A549 (cell line): ENCODE data around the gene PUM1. TPM values are rescaled to one million over a fixed set of nuclear protein-coding genes. Genes with fewer than 3 reads are reported as not detected.

Source experiments
- ATAC-seq, 2 experiments: fragments of 200-7000 bp in 1 of 2; fragments of >200 bp in 1 of 2; cut with Nextera tagmentation in 1 of 2; cut with Tn5 transposase in 1 of 2; 3 replicates each; pipeline versions ENCODE4 v1.8.0 to v1.9.1; 2018 to 2020; ENCODE audit warnings: mild to moderate bottlenecking in 1 of 2, moderate library complexity in 1 of 2
- CTCF ChIA-PET: fragments of 300-600 bp; sonication (Branson Sonifier 250); formaldehyde crosslinking; extraction: SDS; loops from one replicate; lab custom pipeline; 2021; ENCODE audit warnings: antibody characterized with exemption, inconsistent platforms; lab: Yijun Ruan, JAX
- POLR2A ChIA-PET: fragments of 350-600 bp; formaldehyde crosslinking; extraction: SDS; loops from one replicate; lab custom pipeline; 2021; ENCODE audit warnings: antibody characterized with exemption, inconsistent platforms; lab: Yijun Ruan, JAX
- DNase-seq, 2 experiments: peaks; one replicate each; pipeline versions ENCODE4 v3.0.0 to v3.0.0-alpha.2; 2011 to 2016; ENCODE audit warnings: low read depth in 1 of 2, low spot score in 1 of 2
- FAIRE-seq: peaks from 2 replicates; lab custom pipeline; 2011; peaks lifted over from hg19 to GRCh38; lab: Jason Lieb, UNC
- H3K27ac ChIP-seq, 2 experiments: fragments of >200 bp; sonication (Bioruptor Twin); formaldehyde crosslinking; 3 replicates each; pipeline ENCODE4 v1.5.1; 2016 to 2017
- H3K4me1 ChIP-seq: fragments of >200 bp; sonication (Bioruptor Twin); formaldehyde crosslinking; 3 replicates; pipeline ENCODE4 v1.6.1; 2016
- H3K4me2 ChIP-seq: fragments of >200 bp; sonication (Bioruptor Twin); formaldehyde crosslinking; 3 replicates; pipeline ENCODE4 v1.6.1; 2016
- H3K4me3 ChIP-seq: fragments of >200 bp; sonication (Bioruptor Twin); formaldehyde crosslinking; 3 replicates; pipeline ENCODE4 v1.5.1; 2016
- H3K9me3 ChIP-seq: fragments of >200 bp; sonication (Bioruptor Twin); formaldehyde crosslinking; 3 replicates; pipeline ENCODE4 v1.6.1; 2016
- HOXB5 ChIP-seq: fragments of 250-450 bp; sonication (Bioruptor Pico); IDR thresholded peaks from 2 replicates; pipeline ENCODE4 v1.5.0; 2020; ENCODE audit warnings: mild to moderate bottlenecking, moderate library complexity
- JUN ChIP-seq, 2 experiments: fragments of >200 bp; sonication (Bioruptor Twin); formaldehyde crosslinking; IDR thresholded peaks; 2 replicates in 1 of 2; 3 replicates in 1 of 2; pipeline ENCODE4 v1.6.1; 2016 to 2017
- MAZ ChIP-seq: fragments of 150-350 bp; IDR thresholded peaks from 2 replicates; pipeline ENCODE4 v1.6.1; 2014; ENCODE audit warnings: antibody characterized with exemption, low read depth, low read length, borderline replicate concordance
- POLR2A ChIP-seq: IDR thresholded peaks from 2 replicates; pipeline ENCODE4 v1.6.1; 2012; ENCODE audit warnings: mild to moderate bottlenecking, low read length
- RFX5 ChIP-seq: fragments of 450-650 bp; IDR thresholded peaks from 2 replicates; pipeline ENCODE4 v1.7.1; 2014; ENCODE audit warnings: antibody characterized with exemption, mild to moderate bottlenecking, moderate library complexity
- TFCP2L1 ChIP-seq: fragments of 250-450 bp; sonication (Bioruptor Pico); IDR thresholded peaks from 2 replicates; pipeline ENCODE4 v1.5.0; 2021; ENCODE audit warnings: mild to moderate bottlenecking
- ZC3H11A ChIP-seq: fragments of 450-650 bp; IDR thresholded peaks from 2 replicates; pipeline ENCODE4 v1.6.1; 2014; ENCODE audit warnings: antibody characterized with exemption, mild to moderate bottlenecking
- WGBS: methylation state at CpG from one replicate; pipeline ENCODE4 v1.1.6; 2017; ENCODE audit errors: missing lambda C conversion rate; 5-methylcytosine and 5-hydroxymethylcytosine counted together
- polyA plus RNA-seq, 4 experiments: library from polyadenylated mRNA; depleted of rRNA in 3 of 4; stranded (reverse); fragments of >200 nt; fragmentation: RNase III in 1 of 4; extraction: RNeasy Plus Mini Kit Qiagen cat#74134 plus additional on column Dnase treatment in 1 of 4; gene quantifications; 2 replicates in 3 of 4; 3 replicates in 1 of 4; pipeline ENCODE4 v1.2.3, GENCODE V29; 2011 to 2017
- TF ChIP-seq, protein P1 (sequence below): fragments of 200-600 bp; sonication (generic); IDR thresholded peaks from 2 replicates; pipeline ENCODE4 v1.6.1; 2016; ENCODE audit warnings: antibody characterized with exemption, mild to moderate bottlenecking, moderate library complexity
- TF ChIP-seq, protein P2 (sequence below): fragments of 250-450 bp; sonication (Bioruptor Pico); IDR thresholded peaks from 2 replicates; pipeline ENCODE4 v1.5.0; 2021; ENCODE audit warnings: mild to moderate bottlenecking, moderate library complexity, borderline replicate concordance
- TF ChIP-seq, protein P3 (sequence below): IDR thresholded peaks from 2 replicates; pipeline ENCODE4 v1.6.1; 2012
- TF ChIP-seq, protein P4 (sequence below): IDR thresholded peaks from 2 replicates; pipeline ENCODE4 v1.6.1; 2012

PUM1 gene
- polyA plus RNA-seq, 2 of the 4 experiments (the other 2 are of a cell fraction) = 30.2 to 55.3 TPM

DNA sequence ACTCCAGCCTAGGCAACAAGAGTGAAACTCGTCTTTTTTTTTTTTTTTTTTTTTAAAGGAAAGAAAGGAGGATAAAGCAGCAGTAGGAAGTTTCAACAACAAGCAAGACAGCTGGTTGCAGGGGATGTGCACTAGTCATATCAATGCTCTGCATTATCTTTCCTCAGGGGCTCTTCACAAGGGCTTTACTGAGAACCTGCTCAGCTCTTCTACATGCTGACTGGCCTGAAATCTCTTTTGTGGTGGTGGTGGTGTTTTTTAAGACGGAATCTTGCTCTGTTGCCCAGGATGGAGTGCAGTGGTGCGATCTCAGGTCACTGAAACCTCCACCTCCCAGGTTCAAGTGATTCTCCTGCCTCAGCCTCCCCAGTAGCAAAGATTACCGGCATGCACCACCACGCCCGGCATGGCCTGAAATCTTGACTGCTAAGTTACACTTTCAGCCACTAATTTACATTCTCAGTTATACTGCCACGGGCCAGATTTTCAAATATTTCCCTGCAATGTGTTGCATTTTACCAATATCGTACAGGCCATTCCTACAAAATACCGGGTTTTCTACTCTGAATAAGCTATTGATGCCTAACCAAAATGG lies 68.0 kb downstream of the PUM1 start (continued):
- TF ChIP-seq, protein P1, sequence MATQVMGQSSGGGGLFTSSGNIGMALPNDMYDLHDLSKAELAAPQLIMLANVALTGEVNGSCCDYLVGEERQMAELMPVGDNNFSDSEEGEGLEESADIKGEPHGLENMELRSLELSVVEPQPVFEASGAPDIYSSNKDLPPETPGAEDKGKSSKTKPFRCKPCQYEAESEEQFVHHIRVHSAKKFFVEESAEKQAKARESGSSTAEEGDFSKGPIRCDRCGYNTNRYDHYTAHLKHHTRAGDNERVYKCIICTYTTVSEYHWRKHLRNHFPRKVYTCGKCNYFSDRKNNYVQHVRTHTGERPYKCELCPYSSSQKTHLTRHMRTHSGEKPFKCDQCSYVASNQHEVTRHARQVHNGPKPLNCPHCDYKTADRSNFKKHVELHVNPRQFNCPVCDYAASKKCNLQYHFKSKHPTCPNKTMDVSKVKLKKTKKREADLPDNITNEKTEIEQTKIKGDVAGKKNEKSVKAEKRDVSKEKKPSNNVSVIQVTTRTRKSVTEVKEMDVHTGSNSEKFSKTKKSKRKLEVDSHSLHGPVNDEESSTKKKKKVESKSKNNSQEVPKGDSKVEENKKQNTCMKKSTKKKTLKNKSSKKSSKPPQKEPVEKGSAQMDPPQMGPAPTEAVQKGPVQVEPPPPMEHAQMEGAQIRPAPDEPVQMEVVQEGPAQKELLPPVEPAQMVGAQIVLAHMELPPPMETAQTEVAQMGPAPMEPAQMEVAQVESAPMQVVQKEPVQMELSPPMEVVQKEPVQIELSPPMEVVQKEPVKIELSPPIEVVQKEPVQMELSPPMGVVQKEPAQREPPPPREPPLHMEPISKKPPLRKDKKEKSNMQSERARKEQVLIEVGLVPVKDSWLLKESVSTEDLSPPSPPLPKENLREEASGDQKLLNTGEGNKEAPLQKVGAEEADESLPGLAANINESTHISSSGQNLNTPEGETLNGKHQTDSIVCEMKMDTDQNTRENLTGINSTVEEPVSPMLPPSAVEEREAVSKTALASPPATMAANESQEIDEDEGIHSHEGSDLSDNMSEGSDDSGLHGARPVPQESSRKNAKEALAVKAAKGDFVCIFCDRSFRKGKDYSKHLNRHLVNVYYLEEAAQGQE = no peak
- TF ChIP-seq MAZ = no peak
- TF ChIP-seq POLR2A = no peak
- TF ChIP-seq, all 56 proteins: peak for 0

DNA sequence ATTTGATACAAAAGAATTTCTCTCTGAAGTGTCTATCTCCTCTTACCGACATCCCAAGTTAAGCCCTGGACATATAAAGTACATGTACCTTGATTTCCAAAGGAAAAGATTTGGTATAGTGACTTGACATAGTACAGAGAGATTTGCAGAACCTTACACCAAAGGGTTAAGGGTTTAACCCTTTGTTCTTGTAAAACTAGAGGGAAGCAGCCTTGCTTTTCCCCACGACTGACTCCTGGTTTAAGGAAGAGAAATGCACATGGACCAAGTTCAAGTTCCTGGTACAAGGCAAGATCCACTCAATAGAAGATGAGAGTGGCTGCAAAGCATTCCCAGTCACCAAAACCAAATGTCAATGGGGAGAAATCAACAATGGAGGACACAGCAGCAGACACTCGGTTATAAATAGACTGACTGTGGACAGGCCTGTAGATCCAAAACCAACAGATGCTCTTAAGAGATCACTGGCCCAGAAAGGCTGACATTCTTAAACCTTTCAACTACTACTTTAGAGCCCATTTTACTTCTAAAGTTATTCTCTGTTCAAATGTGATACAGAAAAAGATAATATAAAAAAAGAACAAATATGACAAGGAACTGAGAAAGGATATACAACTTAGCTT lies 69.4 kb downstream of the PUM1 start:
- CTCF ChIA-PET = interaction anchor here (0.9 kb wide), 1 partner anchor 16 kb away, joined by 3 read pairs; no protein-coding TSS in a partner anchor
- Histone ChIP-seq H3K9me3 (no peaks in the 10 kb centered on the region), H3K27ac (no peak overlapping the region), H3K4me2 (no peak overlapping the region), H3K4me3 (no peak overlapping the region), H3K4me1 (peaks cover 3% of the 10 kb centered on the region; the same call in 1 of the 3 replicates)
- FAIRE-seq (no peak), ATAC-seq (no peak), DNase-seq (no peak)
- TF ChIP-seq RFX5 (no peak), ZC3H11A (no peak)
- TF ChIP-seq, protein P2, sequence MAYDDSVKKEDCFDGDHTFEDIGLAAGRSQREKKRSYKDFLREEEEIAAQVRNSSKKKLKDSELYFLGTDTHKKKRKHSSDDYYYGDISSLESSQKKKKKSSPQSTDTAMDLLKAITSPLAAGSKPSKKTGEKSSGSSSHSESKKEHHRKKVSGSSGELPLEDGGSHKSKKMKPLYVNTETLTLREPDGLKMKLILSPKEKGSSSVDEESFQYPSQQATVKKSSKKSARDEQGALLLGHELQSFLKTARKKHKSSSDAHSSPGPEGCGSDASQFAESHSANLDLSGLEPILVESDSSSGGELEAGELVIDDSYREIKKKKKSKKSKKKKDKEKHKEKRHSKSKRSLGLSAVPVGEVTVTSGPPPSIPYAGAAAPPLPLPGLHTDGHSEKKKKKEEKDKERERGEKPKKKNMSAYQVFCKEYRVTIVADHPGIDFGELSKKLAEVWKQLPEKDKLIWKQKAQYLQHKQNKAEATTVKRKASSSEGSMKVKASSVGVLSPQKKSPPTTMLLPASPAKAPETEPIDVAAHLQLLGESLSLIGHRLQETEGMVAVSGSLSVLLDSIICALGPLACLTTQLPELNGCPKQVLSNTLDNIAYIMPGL (CRISPR knock-in tag) = no peak
- WGBS = 60% methylated on average over 3 of the region's 3 CpGs
- POLR2A ChIA-PET = no interaction called here

DNA sequence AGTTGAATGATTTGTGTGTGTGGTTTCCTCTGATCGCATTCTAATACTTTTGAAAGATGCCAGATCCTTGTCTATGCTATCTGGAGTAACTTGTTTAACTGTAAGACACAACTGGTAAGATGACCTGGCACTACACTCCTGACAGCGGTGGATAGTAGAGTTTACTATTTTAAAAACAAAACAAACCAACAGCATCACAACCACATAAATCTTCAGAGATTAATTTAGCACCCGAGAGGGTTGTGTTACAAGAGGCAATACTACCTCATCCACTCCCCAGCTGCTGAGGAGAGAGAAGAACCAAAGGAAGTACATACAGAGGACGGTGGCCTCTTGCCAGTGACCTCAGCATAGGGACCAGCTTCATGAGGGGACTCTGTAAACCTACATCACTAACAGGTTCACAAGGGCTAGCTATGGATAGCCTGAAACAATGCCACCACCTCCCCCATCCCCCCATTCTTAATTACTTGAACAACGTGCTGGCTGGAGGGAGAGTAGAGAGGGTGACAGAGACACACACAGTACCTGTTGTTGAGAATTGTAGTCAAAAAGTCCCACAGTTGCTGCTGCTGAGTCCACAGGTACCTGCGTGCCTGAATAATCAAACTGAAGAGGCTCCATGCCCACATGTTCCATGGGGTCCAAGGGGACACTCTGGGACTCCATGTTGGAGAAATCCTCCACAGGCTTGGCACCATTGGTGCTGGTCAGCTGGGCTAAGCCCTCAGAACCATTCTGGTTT lies 73.5 kb downstream of the PUM1 start:
- POLR2A ChIA-PET = no interaction called here
- H3K4me2 ChIP-seq = no peak overlapping the region
- CTCF ChIA-PET = interaction anchor here (1.0 kb wide), 1 partner anchor 429 kb away, joined by 3 read pairs; no protein-coding TSS in a partner anchor
- H3K4me3 ChIP-seq = no peak overlapping the region
- ATAC-seq = no peak
- TF ChIP-seq HOXB5 = no peak
- no peak for TF ChIP-seq TFCP2L1 (CRISPR knock-in tag)
- TF ChIP-seq, protein P3, sequence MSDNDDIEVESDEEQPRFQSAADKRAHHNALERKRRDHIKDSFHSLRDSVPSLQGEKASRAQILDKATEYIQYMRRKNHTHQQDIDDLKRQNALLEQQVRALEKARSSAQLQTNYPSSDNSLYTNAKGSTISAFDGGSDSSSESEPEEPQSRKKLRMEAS = no peak
- TF ChIP-seq JUN (IDR thresholded peaks at IDR 0.05) = no peak
- TF ChIP-seq, protein P4, sequence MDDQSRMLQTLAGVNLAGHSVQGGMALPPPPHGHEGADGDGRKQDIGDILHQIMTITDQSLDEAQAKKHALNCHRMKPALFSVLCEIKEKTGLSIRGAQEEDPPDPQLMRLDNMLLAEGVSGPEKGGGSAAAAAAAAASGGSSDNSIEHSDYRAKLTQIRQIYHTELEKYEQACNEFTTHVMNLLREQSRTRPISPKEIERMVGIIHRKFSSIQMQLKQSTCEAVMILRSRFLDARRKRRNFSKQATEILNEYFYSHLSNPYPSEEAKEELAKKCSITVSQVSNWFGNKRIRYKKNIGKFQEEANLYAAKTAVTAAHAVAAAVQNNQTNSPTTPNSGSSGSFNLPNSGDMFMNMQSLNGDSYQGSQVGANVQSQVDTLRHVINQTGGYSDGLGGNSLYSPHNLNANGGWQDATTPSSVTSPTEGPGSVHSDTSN = no peak
- no peak for FAIRE-seq
- H3K4me1 ChIP-seq = peaks cover 15% of the 10 kb centered on the region
- 92% methylated on average over 5 of the region's 6 CpGs for WGBS
- H3K9me3 ChIP-seq = no peaks in the 10 kb centered on the region
- no peak overlapping the region for H3K27ac ChIP-seq
- no peak for DNase-seq
